A549 treated with AZD9567 at 1 μM for 4 hours (cell line): ENCODE results near the gene PRSS1. TPM values are rescaled to one million over a fixed set of nuclear protein-coding genes. Genes with fewer than 3 reads are reported as not detected.

Experiments
- total RNA-seq: library from RNA; stranded (reverse); fragments of 200-300 nt; extraction: Qiagen RNA extraction; gene quantifications from 5 replicates; pipeline ENCODE4 v1.2.3, GENCODE V29; 2022; ENCODE audit not compliant: insufficient read depth

The PRSS1 gene
- not detected in 5 replicates for total RNA-seq

GRCh38 chr7:142749218-142749993 is at the start of gene PRSS1:
Gene PRSS1 (plus strand): TSS chr7:142749472. CDS start chr7:142749485, 13 bp downstream.

GRCh38 chr7:142770661-142771352 is 21.5 kb downstream of the PRSS1 start, which contains the start of gene PRSS2:
Gene PRSS2 (plus strand): TSS chr7:142770970. CDS start chr7:142770983, 13 bp downstream.

Other genes with a start within 250 kb of the PRSS1 start
- gene PRSS2, start 21.5 kb downstream of the PRSS1 start, total RNA-seq: not detected in 5 replicates
- gene EPHB6, start 105.6 kb downstream of the PRSS1 start, total RNA-seq: 0.28 to 0.79 TPM (median 0.42 TPM) in 4 of 5 replicates, not detected in the other
- 0.08 TPM in 1 of 5 replicates, not detected in the others for gene TRPV6, start 136.3 kb downstream of the PRSS1 start, total RNA-seq
- gene TRPV5, start 184.3 kb downstream of the PRSS1 start, total RNA-seq: not detected in 5 replicates
- not detected in 5 replicates for gene LLCFC1, start 190.0 kb downstream of the PRSS1 start, total RNA-seq
- gene KEL, start 212.9 kb downstream of the PRSS1 start, total RNA-seq: not detected in 5 replicates